Measurements from ENCODE around the gene PSKH1. TPM values are rescaled to one million over a fixed set of nuclear protein-coding genes. Genes with fewer than 3 reads are reported as not detected.
"Not testable (repeated sequence)": the region's sequence is repeated elsewhere in the genome, so short reads cannot be mapped to it uniquely, and the experiment has no call there.

The PSKH1 gene
- polyA plus RNA-seq, 6 donors from 2014 or later, result 14.2 to 24.4 (median 17.4) TPM

DNA sequence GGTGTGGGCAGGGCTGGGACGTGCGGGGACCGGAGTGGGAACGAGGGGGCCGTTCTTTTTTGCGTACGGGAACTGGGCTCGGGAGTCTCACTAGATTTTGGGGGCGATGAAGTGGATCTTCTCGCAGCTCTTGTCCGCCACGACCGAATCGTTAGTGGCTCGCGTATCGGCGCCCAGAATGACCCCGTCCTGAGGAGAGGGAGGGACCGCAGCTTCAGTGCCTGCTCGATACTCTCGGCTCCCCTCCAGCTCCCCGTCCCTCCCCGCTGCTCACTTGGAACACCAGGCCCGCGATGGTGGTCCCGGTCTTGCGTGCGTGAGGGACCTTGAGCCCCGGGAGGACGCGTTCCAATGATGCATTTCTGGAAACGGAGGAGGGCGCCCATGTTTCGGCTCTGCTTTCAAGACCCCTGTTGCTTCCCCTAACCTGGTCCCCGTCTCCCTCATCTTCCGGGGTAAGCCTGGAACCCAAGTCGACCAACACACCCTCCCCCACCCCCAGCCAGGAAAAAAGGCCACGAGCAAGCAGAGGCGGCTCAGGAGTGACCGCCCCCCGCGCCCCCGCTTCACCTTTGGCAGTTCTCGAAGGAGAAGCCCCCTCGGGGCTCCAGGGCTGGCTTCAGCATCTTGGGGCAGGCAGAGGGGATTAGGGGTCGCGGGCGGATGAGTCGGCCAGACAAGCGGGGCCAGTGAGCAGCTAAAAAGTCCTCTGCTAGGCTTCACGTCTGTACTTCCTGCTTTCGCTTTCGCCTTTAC, 43.2 kb downstream of the PSKH1 start, which contains the start of gene PSMB10:
Gene PSMB10, minus strand, starts transcription at position 727 of the 756 bp plus-strand sequence. Its CDS starts 101 bp downstream, at position 626.
- H3K4me1 Mint-ChIP-seq, result peaks cover 33 to 40% (median 36%) of the 10 kb centered on the region in 3 donors
- H3K27ac Mint-ChIP-seq, result peak within 1 kb of the TSS; percentile 90 to 99 (median 97)
- peaks cover 0 to 10% of the 10 kb centered on the region in 2 donors for H3K36me3 Mint-ChIP-seq
- peak within 1 kb of the TSS; percentile 99 to 100 (median 99) for H3K4me3 Mint-ChIP-seq
- no peaks in the 10 kb centered on the region for H3K27me3 Mint-ChIP-seq
- DNase-seq (no peak), ATAC-seq (ENCODE audit: low read depth in 2 of 2) (peak; percentile 7 to 9)
- no peaks in the 10 kb centered on the region for H3K9me3 Mint-ChIP-seq

DNA sequence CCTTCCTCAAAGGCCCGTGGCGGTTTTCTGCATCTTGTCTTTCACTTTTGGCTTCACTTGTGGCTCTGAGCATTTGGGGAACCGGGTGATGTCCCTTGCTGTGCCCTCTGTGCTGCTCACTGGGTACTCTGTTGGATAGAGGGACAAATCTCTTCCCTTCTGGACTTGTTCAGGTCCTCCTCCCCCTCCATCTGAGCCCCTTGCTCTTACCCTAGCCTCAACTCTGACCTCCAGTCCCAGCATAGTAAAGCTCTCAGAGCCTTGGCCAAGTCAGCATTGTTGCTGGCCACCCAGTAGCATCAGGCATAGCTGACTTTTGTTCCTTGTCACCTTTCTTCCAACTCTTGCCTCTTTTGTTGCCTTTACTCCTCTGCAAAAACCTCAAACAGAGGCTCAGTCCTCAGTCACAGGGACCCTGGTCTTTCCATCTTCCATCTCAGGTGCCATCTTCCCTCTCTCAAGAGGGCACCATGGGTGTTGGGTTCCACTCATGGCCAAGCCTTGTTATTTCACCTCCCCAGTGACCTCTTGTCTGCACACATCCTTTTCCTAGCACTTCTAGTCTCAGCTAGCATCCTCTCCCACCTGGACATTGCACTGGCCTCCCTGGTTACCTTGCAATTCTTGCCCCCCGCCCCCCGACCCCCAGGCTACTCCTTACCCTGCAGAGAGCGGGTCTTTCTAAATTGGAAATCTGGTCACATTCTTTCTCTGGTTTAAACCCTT, 44.0 kb downstream of the PSKH1 start:
- DNase-seq, result peak; percentile 86
- Mint-ChIP-seq H3K9me3 (no peaks in the 10 kb centered on the region), H3K4me3 (peak overlapping the region; percentile 99 to 100 (median 99)), H3K27ac (peak overlapping the region; percentile 90 to 99 (median 97)), H3K36me3 (peaks cover 0 to 10% of the 10 kb centered on the region in 2 donors), H3K27me3 (no peaks in the 10 kb centered on the region), H3K4me1 (peaks cover 30 to 46% (median 36%) of the 10 kb centered on the region in 3 donors)
- peak; percentile 74 for ATAC-seq (ENCODE audit: low read depth in 2 of 2)

DNA sequence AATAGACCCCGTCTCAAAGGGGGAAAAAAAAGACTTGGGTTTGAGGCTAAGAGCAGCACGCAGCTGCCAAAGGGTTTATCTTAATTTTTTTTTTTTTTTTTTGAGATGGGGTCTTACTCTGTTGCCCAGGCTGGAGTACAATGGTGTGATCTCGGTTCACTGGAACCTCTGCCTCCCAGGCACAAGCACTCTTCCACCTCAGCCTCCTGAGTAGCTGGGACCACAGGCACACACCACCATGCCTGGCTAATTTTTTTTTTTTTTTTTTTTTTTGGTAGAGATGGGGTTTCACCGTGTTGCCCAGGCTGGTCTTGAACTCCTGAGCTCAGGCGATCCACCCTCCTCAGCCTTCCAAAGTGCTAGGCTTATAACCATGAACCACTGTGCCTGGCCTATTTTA, 44.7 kb downstream of the PSKH1 start:
- ATAC-seq (ENCODE audit: low read depth in 2 of 2); H3K9me3 Mint-ChIP-seq; H3K27me3 Mint-ChIP-seq; DNase-seq: not testable (repeated sequence)
- peaks cover 0 to 10% of the 10 kb centered on the region in 2 donors for H3K36me3 Mint-ChIP-seq
- H3K4me1 Mint-ChIP-seq, result peaks cover 32 to 42% (median 36%) of the 10 kb centered on the region in 3 donors
- H3K4me3 Mint-ChIP-seq, result peak overlapping the region in 7 of 8 donors; percentile 33 to 100 (median 99)
- H3K27ac Mint-ChIP-seq, result peak overlapping the region in 3 of 6 donors; percentile 32 to 97 (median 50)

DNA sequence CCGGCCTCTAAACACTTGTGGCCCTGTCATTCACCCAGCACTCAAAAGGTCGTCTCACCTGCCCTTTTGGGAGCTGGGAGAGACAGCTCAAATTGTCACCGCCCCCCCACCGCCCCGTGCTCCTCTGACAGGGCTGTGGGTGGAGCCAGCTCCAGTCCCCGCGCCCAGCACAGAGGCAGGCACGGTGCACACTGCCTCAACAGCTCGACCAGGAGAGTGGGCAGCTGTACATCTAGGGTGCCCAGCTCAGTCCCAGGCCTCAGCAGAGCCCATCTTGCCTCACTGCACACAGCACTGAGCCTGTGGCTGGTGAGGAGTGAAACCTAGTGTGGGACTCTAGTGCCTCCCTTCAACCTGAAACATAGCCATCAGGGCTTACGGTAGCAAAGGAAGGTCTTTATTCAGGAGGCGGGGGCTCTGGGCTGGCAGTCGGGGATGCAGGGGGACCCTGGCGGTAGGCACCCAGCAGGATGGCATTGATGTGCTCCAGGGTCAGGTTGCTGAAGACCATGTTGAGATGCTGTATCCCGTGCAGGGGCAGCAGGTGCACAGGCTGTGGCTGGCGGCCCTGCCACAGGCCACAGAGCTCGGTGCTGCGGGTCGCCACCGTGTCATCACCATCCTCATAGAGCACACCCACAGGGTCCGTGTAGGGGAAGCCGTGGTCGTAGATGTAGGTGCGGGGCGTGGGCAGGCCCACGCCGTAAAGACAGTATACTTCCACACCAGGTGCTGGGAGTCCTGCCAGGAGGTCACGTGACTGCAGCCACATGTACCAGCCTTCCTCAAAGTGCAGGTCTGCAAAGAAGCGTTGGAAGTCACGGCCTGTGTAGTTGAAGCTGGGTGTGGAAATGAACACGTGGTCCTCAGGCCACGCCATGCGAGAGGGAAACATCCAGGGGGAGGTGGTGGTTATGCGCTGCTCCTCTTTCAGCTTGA, 46.7 kb downstream of the PSKH1 start:
- peaks cover 0 to 10% of the 10 kb centered on the region in 2 donors for H3K36me3 Mint-ChIP-seq
- peaks cover 28 to 44% (median 32%) of the 10 kb centered on the region in 3 donors for H3K4me1 Mint-ChIP-seq
- no peaks in the 10 kb centered on the region for H3K27me3 Mint-ChIP-seq
- DNase-seq (no peak), ATAC-seq (ENCODE audit: low read depth in 2 of 2) (no peak)
- peak overlapping the region in 6 of 8 donors; percentile 42 to 61 (median 52) for H3K4me3 Mint-ChIP-seq
- peak overlapping the region in 5 of 6 donors; percentile 26 to 92 (median 81) for H3K27ac Mint-ChIP-seq
- no peaks in the 10 kb centered on the region for H3K9me3 Mint-ChIP-seq

DNA sequence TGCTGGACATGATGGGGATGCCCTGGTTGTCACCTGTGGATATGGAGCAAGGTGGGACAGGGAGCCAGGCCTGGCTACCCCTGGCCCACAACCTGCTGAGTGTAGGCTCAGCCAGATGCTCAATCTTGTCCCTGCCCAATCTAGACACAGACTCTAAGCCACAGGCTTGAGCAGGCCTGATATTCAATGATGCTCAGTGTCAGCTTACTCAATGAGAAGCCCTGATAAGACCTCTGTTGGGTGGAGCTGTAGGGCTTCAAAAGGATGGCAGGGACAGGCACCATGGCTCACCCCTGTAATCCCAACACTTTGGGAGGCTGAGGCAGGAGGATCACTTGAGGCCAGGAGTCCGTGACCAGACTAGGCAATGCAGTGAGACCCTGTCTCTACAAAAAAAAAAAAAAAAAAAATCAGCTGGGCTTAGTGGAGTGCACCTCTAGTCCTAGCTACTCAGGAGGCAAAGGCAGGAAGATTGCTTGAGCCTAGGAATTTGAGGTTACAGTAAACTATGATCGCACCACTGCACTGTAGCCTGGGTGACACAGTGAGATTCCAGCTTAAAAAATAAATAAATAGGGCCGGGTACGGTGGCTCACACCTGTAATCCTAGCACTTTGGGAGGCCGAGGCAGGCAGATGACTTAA, 47.5 kb downstream of the PSKH1 start:
- Mint-ChIP-seq H3K4me1 (peaks cover 20 to 37% (median 24%) of the 10 kb centered on the region in 3 donors), H3K27ac (peak overlapping the region in 5 of 6 donors; percentile 26 to 86 (median 51)), H3K36me3 (peaks cover 0 to 4% of the 10 kb centered on the region in 2 donors), H3K4me3 (peak overlapping the region in 4 of 8 donors; percentile 42 to 56 (median 47)), H3K27me3 (no peaks in the 10 kb centered on the region), H3K9me3 (no peaks in the 10 kb centered on the region)
- ATAC-seq (ENCODE audit: low read depth in 2 of 2), result no peak
- no peak for DNase-seq

DNA sequence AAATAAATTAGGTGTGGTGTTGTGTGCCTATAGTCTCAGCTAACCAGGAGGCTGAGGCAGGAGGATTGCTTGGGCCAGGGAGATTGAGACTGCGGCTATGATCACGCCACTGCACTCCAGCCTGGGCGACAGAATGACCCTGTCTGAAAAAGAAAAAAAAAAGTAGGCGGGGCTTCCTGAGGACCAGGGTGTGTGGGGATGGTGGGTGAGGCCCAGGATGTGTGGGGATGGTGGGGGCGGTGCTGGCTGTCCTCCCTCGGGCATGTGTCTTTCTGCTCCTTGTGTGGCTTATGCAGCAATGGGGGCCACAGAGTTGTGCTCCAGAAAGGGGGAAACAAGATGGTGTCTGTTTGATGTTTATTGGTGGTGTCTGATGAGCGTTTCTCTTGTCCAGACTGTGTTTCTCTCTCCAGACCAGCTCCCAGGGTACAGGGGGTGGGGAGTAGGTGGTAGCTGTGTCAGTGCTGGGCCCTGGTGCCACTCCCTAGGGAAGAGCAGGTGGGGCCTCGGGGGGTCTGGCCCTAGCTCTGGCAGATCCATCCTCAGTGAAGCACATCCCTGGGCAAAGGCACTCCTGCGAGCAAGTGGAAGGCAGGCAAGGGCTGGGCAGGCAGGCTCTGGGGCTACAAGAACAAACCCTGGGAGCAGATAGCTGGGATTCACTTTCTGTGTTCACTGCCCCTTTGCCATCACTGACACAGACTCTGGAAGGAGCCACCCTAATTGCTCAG, 48.6 kb downstream of the PSKH1 start:
- ATAC-seq (ENCODE audit: low read depth in 2 of 2), result no peak

DNA sequence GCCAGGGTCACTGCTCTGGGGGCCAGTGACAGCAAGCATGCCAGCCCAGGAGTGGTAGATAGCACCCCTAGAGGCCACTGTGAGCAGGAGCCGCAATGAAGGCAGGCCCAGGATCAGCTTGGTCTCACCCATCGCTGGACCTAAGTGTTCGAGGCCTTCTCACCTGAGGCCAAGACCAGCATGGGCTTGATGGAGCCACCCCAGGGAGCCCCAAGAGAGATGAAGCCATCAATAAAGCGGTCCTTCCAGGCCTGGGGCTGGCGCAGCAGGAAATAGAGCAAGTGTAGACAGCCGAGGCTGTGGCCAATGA, 49.1 kb downstream of the PSKH1 start:
- ATAC-seq (ENCODE audit: low read depth in 2 of 2) (peak; percentile 54 to 65), DNase-seq (no peak)
- H3K27ac Mint-ChIP-seq, result peak overlapping the region in 1 of 6 donors; percentile 57
- H3K9me3 Mint-ChIP-seq, result no peaks in the 10 kb centered on the region
- H3K4me1 Mint-ChIP-seq, result peaks cover 11 to 28% (median 15%) of the 10 kb centered on the region in 3 donors
- H3K27me3 Mint-ChIP-seq, result no peaks in the 10 kb centered on the region
- H3K36me3 Mint-ChIP-seq, result no peaks in the 10 kb centered on the region
- H3K4me3 Mint-ChIP-seq, result no peak overlapping the region

More for the DNA sequence above, 48.6 kb downstream of the PSKH1 start:
- Mint-ChIP-seq H3K36me3 (no peaks in the 10 kb centered on the region), H3K27ac (no peak overlapping the region), H3K4me3 (no peak overlapping the region), H3K27me3 (no peaks in the 10 kb centered on the region), H3K9me3 (no peaks in the 10 kb centered on the region), H3K4me1 (peaks cover 16 to 33% (median 21%) of the 10 kb centered on the region in 3 donors)
- DNase-seq, result no peak

DNA sequence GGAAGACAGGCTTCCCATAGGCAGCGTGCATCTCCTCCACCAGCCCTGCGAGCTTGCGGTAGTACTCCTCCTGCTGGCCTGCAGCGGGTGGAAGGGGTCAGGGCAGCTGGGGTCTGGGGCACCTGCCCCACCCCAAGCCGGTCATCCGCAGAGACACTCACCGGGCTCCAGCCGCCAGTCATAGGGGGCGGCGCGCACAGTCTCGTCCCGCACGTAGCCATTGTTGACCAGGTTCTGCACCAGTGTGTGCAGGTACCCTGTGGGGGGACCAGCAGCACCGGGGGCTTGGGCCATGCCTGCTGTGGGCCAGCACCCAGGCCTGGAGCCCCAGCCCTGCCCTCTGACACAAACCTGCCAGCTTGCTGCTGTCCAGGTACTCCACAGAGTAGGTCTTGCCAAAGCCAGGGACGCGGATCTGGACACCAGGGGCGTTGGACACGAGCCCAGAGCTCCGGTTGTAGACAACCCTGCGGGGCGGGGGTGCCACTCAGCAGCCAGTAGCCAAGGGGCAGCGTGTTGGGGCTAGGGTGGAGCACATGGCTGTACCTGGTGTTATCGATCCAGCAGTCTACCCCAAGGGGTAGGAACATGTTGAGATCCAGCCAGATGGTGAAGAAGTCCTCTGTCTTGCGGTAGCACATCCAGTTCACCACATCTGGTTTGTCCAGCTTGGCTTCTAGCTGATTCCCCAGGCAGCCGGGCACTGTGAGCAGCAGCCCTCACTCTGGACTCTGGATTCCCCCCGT, 49.6 kb downstream of the PSKH1 start:
- ATAC-seq (ENCODE audit: low read depth in 2 of 2) (no peak), DNase-seq (no peak)
- no peaks in the 10 kb centered on the region for H3K9me3 Mint-ChIP-seq
- no peak overlapping the region for H3K4me3 Mint-ChIP-seq
- H3K36me3 Mint-ChIP-seq, result no peaks in the 10 kb centered on the region
- H3K4me1 Mint-ChIP-seq, result peaks cover 7 to 24% (median 12%) of the 10 kb centered on the region in 3 donors
- H3K27me3 Mint-ChIP-seq, result no peaks in the 10 kb centered on the region
- H3K27ac Mint-ChIP-seq, result no peak overlapping the region

DNA sequence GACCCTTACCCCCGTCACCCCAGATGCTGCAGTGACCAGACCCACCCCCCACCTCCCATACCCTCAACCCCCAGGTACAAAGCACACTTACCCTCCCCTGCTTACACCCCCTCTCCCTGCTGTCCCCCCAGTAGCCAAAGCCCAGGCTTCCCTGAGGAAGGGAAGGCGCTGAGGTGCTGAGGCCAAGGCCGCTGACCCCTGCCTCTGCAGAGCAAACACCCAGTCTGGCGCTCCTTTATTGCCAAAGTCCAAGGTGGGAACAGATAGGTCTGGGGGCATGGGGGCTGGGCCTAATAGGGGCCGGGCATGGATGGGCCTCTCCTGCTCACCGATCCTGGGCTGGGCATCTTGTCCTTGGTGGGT, 50.2 kb downstream of the PSKH1 start:
- no peaks in the 10 kb centered on the region for H3K9me3 Mint-ChIP-seq
- DNase-seq, result no peak
- no peaks in the 10 kb centered on the region for H3K36me3 Mint-ChIP-seq
- peaks cover 7 to 24% (median 12%) of the 10 kb centered on the region in 3 donors for H3K4me1 Mint-ChIP-seq
- ATAC-seq (ENCODE audit: low read depth in 2 of 2), result no peak
- no peak overlapping the region for H3K27ac Mint-ChIP-seq
- H3K4me3 Mint-ChIP-seq, result no peak overlapping the region
- H3K27me3 Mint-ChIP-seq, result no peaks in the 10 kb centered on the region

DNA sequence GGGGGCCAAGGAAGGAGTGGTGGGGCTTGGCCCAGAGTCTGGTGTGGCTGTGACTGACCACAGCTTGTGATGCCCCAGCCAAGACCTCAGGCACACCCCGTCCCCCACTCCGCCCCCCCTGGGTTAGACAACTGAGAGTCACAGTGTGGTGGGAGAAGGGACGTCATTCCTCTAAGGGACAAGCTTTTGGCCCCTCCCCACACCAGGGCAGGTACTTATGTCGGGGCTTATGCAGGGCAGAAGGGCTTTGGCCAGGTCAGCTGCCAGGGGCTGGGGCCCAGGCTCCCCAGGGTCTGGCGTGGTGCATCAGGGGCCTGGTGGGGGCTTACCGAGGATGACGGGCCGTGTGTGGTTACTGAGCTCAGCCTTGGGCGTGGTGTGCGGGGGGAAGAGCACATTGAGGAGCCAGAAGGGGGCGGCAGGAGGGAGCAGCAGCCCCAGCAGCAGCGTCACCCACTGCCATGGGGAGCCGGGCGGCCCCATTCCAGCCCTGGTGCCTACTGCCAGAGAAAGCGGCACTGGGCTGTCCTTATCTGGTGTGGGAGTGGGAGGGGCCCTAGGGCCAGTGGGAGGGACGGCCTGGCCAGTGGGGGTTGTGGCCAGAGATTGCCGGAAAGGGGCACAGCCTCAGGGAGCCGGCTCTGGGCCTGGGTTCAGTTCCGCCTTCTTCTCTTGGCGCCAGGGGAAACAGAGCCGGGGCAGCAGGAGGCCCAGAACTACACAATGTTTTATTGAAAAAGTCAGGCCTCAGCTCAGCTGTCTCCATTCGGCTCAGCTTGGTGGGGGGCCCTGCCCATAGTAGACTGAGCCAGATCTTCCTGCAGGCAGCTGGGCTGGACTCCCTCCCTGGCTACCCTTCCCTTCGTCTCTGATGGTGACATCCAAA, 50.8 kb downstream of the PSKH1 start, which contains the start of gene LCAT:
Gene LCAT, minus strand, starts transcription at position 502 of the 886 bp plus-strand sequence. Its CDS starts 19 bp downstream, at position 483.
- Mint-ChIP-seq H3K36me3 (no peaks in the 10 kb centered on the region), H3K27me3 (no peaks in the 10 kb centered on the region), H3K4me3 (no peak within 1 kb of the TSS), H3K4me1 (peaks cover 7 to 23% (median 12%) of the 10 kb centered on the region in 3 donors), H3K27ac (peak within 1 kb of the TSS in 1 of 6 donors; percentile 36), H3K9me3 (no peaks in the 10 kb centered on the region)
- DNase-seq (no peak), ATAC-seq (ENCODE audit: low read depth in 2 of 2) (no peak)

All from naive B cell (primary cell).